ENCODE results near the gene APOL1.

The APOL1 gene

DNA sequence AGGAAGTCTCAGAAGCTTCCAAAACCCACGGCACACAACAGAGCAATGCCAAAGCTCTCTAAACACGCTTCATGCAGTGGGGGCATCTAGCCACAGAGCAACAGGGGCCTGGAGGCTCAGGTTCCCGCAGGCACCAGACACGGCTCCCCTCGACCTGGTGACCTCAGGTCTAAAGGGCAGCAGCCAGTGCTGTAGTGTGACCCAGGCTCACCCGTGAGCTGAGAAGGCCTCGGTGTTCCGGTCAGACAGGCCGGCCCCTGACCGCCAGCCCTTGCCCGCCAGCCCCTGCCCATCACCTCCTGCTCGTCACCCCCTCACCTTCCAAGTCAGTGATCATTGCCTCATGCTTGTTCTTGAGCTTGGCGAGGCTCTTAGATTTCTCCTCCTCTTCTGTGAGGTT lies 45.7 kb downstream of the APOL1 start:
- no peak for ATAC-seq
- TF ChIP-seq ISL1 (CRISPR knock-in tag; IDR thresholded peaks at IDR 0.05) (no peak), ESRRG (CRISPR knock-in tag; IDR thresholded peaks at IDR 0.05) (no peak), ZNF8 (CRISPR knock-in tag; IDR thresholded peaks at IDR 0.05) (no peak), SNAI2 (CRISPR knock-in tag; IDR thresholded peaks at IDR 0.05) (no peak), PPARA (CRISPR knock-in tag; IDR thresholded peaks at IDR 0.05; ENCODE audit: borderline replicate concordance) (no peak), CSDC2 (CRISPR knock-in tag; IDR thresholded peaks at IDR 0.05) (no peak), GLIS3 (CRISPR knock-in tag; IDR thresholded peaks at IDR 0.05) (no peak), ZFP3 (CRISPR knock-in tag; IDR thresholded peaks at IDR 0.05) (no peak), ARNTL (CRISPR knock-in tag; IDR thresholded peaks at IDR 0.05; ENCODE audit: borderline replicate concordance, low read depth) (no peak), RARB (CRISPR knock-in tag; IDR thresholded peaks at IDR 0.05) (no peak)
- TF ChIP-seq, protein P1, sequence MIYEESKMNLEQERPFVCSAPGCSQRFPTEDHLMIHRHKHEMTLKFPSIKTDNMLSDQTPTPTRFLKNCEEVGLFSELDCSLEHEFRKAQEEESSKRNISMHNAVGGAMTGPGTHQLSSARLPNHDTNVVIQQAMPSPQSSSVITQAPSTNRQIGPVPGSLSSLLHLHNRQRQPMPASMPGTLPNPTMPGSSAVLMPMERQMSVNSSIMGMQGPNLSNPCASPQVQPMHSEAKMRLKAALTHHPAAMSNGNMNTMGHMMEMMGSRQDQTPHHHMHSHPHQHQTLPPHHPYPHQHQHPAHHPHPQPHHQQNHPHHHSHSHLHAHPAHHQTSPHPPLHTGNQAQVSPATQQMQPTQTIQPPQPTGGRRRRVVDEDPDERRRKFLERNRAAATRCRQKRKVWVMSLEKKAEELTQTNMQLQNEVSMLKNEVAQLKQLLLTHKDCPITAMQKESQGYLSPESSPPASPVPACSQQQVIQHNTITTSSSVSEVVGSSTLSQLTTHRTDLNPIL (CRISPR knock-in tag; IDR thresholded peaks at IDR 0.05; ENCODE audit: low read depth), result no peak
- TF ChIP-seq, protein P2, sequence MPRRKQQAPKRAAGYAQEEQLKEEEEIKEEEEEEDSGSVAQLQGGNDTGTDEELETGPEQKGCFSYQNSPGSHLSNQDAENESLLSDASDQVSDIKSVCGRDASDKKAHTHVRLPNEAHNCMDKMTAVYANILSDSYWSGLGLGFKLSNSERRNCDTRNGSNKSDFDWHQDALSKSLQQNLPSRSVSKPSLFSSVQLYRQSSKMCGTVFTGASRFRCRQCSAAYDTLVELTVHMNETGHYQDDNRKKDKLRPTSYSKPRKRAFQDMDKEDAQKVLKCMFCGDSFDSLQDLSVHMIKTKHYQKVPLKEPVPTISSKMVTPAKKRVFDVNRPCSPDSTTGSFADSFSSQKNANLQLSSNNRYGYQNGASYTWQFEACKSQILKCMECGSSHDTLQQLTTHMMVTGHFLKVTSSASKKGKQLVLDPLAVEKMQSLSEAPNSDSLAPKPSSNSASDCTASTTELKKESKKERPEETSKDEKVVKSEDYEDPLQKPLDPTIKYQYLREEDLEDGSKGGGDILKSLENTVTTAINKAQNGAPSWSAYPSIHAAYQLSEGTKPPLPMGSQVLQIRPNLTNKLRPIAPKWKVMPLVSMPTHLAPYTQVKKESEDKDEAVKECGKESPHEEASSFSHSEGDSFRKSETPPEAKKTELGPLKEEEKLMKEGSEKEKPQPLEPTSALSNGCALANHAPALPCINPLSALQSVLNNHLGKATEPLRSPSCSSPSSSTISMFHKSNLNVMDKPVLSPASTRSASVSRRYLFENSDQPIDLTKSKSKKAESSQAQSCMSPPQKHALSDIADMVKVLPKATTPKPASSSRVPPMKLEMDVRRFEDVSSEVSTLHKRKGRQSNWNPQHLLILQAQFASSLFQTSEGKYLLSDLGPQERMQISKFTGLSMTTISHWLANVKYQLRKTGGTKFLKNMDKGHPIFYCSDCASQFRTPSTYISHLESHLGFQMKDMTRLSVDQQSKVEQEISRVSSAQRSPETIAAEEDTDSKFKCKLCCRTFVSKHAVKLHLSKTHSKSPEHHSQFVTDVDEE (CRISPR knock-in tag; IDR thresholded peaks at IDR 0.05), result no peak

DNA sequence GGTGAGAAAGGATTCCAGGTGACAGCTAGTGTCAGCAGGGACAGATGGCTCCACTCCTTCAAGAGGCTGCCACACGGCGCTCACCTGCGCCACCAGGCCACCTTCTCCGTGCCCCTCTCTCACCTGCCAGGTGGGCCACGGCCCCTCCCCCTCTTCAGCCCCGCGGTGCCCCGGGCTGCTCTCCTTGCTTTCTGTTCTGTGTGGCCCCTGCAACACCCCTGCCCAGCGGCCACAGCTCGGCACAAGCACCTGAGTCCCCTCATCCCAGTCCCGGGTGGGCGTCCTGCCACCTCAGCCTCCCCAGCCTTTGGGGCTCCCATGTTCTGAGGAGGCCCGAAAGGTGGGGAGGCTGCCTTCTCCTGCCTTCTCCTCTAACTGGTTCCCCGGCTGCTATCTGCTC lies 46.4 kb downstream of the APOL1 start:
- TF ChIP-seq TCF4 (CRISPR knock-in tag; IDR thresholded peaks at IDR 0.05; ENCODE audit: borderline replicate concordance), result no peak
- no peak for TF ChIP-seq ISL1 (CRISPR knock-in tag; IDR thresholded peaks at IDR 0.05)
- TF ChIP-seq TOX (CRISPR knock-in tag; IDR thresholded peaks at IDR 0.05; ENCODE audit: borderline replicate concordance), result no peak
- TF ChIP-seq ZNF70 (CRISPR knock-in tag; IDR thresholded peaks at IDR 0.05), result no peak
- TF ChIP-seq RARB (CRISPR knock-in tag; IDR thresholded peaks at IDR 0.05), result no peak
- TF ChIP-seq CSDC2 (CRISPR knock-in tag; IDR thresholded peaks at IDR 0.05), result no peak
- TF ChIP-seq, protein P2 (CRISPR knock-in tag; IDR thresholded peaks at IDR 0.05), result no peak
- no peak for TF ChIP-seq ZNF8 (CRISPR knock-in tag; IDR thresholded peaks at IDR 0.05)
- TF ChIP-seq ZFP3 (CRISPR knock-in tag; IDR thresholded peaks at IDR 0.05), result no peak
- TF ChIP-seq OSR1 (CRISPR knock-in tag; IDR thresholded peaks at IDR 0.05), result no peak
- TF ChIP-seq SNAI2 (CRISPR knock-in tag; IDR thresholded peaks at IDR 0.05), result no peak
- TF ChIP-seq, protein P3, sequence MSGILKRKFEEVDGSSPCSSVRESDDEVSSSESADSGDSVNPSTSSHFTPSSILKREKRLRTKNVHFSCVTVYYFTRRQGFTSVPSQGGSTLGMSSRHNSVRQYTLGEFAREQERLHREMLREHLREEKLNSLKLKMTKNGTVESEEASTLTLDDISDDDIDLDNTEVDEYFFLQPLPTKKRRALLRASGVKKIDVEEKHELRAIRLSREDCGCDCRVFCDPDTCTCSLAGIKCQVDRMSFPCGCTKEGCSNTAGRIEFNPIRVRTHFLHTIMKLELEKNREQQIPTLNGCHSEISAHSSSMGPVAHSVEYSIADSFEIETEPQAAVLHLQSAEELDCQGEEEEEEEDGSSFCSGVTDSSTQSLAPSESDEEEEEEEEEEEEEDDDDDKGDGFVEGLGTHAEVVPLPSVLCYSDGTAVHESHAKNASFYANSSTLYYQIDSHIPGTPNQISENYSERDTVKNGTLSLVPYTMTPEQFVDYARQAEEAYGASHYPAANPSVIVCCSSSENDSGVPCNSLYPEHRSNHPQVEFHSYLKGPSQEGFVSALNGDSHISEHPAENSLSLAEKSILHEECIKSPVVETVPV (CRISPR knock-in tag; IDR thresholded peaks at IDR 0.05), result no peak
- no peak for TF ChIP-seq ZNF565 (CRISPR knock-in tag; conservative IDR thresholded peaks at IDR 0.05; ENCODE audit: low read depth)
- TF ChIP-seq, protein P1 (CRISPR knock-in tag; IDR thresholded peaks at IDR 0.05; ENCODE audit: low read depth), result no peak
- TF ChIP-seq ESRRG (CRISPR knock-in tag; IDR thresholded peaks at IDR 0.05), result no peak
- no peak for ATAC-seq

DNA sequence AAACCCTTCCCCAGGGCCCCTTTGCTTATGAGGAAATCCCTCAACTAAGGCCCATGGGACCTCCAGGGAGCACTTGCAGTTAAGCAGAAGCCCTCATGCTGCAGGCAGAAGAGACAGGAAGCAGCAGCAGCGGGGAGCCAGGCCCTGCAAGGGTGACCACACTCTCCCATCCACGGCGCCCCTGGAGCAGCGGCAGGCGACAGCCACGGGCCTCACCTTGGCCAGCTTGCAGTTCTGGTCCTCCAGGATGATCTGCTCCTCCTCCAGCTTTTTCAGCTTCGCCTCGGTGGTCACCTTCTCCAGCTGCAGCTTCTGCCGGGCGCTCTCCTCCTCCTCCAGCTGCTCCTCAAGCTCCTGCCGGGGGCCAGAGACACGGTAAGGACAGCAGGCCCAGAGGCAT lies 47.0 kb downstream of the APOL1 start:
- no peak for ATAC-seq
- TF ChIP-seq ZFP30 (CRISPR knock-in tag; IDR thresholded peaks at IDR 0.05) (no peak), OSR1 (CRISPR knock-in tag; IDR thresholded peaks at IDR 0.05) (no peak), RARB (CRISPR knock-in tag; IDR thresholded peaks at IDR 0.05) (no peak), CSDC2 (CRISPR knock-in tag; IDR thresholded peaks at IDR 0.05) (no peak), ZFP3 (CRISPR knock-in tag; IDR thresholded peaks at IDR 0.05) (no peak), ISL1 (CRISPR knock-in tag; IDR thresholded peaks at IDR 0.05) (no peak), TCF4 (CRISPR knock-in tag; IDR thresholded peaks at IDR 0.05; ENCODE audit: borderline replicate concordance) (no peak), GLIS3 (CRISPR knock-in tag; IDR thresholded peaks at IDR 0.05) (no peak)
- TF ChIP-seq, protein P2 (CRISPR knock-in tag; IDR thresholded peaks at IDR 0.05), result no peak
- TF ChIP-seq, protein P4, sequence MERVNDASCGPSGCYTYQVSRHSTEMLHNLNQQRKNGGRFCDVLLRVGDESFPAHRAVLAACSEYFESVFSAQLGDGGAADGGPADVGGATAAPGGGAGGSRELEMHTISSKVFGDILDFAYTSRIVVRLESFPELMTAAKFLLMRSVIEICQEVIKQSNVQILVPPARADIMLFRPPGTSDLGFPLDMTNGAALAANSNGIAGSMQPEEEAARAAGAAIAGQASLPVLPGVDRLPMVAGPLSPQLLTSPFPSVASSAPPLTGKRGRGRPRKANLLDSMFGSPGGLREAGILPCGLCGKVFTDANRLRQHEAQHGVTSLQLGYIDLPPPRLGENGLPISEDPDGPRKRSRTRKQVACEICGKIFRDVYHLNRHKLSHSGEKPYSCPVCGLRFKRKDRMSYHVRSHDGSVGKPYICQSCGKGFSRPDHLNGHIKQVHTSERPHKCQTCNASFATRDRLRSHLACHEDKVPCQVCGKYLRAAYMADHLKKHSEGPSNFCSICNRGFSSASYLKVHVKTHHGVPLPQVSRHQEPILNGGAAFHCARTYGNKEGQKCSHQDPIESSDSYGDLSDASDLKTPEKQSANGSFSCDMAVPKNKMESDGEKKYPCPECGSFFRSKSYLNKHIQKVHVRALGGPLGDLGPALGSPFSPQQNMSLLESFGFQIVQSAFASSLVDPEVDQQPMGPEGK (CRISPR knock-in tag; IDR thresholded peaks at IDR 0.05; ENCODE audit: borderline replicate concordance), result no peak
- TF ChIP-seq, protein P3 (CRISPR knock-in tag; IDR thresholded peaks at IDR 0.05), result no peak

Data from SK-N-SH treated with all-trans-retinoic acid at 6 μM for 48 hours (cell line).